ENCODE measurements around the gene SH3YL1.
A peak's percentile ranks its signal among the peaks of the same experiment; 100 is the strongest.

Gene SH3YL1

GRCh38 chr2:223971-224760 lies 39.7 kb downstream of the SH3YL1 start:
- Mint-ChIP-seq H3K27ac (no peak overlapping the region), H3K36me3 (peaks cover 41% of the 10 kb centered on the region), H3K4me3 (no peak overlapping the region), H3K4me1 (peaks cover 4% of the 10 kb centered on the region), H3K9me3 (no peaks in the 10 kb centered on the region)
- DNase-seq (ENCODE audit: low spot score in 2 of 2) (no peak), ATAC-seq (no peak)

DNA sequence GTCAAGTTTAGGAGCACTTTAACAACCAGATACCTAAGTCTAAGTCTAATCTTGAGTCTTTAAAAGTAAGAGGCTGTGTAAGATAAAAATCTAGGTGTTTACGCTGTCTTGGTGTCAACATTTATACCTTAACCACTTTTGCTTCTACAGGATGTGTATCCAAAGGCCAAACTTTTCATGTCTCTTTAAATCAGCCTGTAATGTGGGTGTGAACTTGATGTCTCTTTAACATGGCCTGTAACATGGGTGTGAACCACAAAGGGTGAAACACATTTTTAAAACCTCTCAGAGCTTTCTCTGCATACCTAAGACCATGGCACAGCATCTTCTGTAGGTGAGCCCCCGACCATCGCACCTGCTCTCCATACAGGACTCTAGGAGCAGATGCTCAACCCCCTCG lies 40.4 kb downstream of the SH3YL1 start:
- Mint-ChIP-seq H3K4me3 (no peak overlapping the region), H3K9me3 (no peaks in the 10 kb centered on the region), H3K36me3 (peaks cover 39% of the 10 kb centered on the region), H3K4me1 (peaks cover 4% of the 10 kb centered on the region), H3K27ac (no peak overlapping the region)
- ATAC-seq: no peak
- no peak for DNase-seq (ENCODE audit: low spot score in 2 of 2)

DNA sequence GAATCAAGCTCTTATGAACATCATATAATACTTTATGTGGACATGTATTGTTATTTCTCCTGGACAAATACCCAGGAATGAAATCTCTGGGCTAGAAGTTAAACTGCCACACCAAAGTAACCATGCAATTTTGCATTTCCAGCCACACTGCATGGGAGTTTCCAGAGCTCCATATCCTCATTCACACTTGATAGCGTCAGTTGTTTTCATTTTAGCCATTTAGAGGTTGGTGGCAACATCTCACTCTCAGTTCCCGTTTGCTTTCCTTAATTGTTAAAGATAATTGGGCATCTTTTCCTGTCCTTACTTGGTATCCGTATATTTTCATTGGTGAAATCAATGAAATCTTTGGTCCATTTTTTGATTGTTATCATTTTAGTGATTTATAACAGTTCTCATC lies 47.8 kb downstream of the SH3YL1 start:
- Mint-ChIP-seq H3K4me1 (no peaks in the 10 kb centered on the region), H3K9me3 (no peaks in the 10 kb centered on the region), H3K4me3 (no peak overlapping the region), H3K27ac (no peak overlapping the region), H3K36me3 (peaks cover 19% of the 10 kb centered on the region)
- ATAC-seq (no peak), DNase-seq (ENCODE audit: low spot score in 2 of 2) (no peak)

GRCh38 chr2:213932-214693 lies 49.7 kb downstream of the SH3YL1 start:
- H3K27ac Mint-ChIP-seq: no peak overlapping the region
- H3K4me3 Mint-ChIP-seq: no peak overlapping the region
- DNase-seq (ENCODE audit: low spot score in 2 of 2) (no peak), ATAC-seq (no peak)
- peaks cover 19% of the 10 kb centered on the region for H3K36me3 Mint-ChIP-seq
- H3K9me3 Mint-ChIP-seq: no peaks in the 10 kb centered on the region
- no peaks in the 10 kb centered on the region for H3K4me1 Mint-ChIP-seq

DNA sequence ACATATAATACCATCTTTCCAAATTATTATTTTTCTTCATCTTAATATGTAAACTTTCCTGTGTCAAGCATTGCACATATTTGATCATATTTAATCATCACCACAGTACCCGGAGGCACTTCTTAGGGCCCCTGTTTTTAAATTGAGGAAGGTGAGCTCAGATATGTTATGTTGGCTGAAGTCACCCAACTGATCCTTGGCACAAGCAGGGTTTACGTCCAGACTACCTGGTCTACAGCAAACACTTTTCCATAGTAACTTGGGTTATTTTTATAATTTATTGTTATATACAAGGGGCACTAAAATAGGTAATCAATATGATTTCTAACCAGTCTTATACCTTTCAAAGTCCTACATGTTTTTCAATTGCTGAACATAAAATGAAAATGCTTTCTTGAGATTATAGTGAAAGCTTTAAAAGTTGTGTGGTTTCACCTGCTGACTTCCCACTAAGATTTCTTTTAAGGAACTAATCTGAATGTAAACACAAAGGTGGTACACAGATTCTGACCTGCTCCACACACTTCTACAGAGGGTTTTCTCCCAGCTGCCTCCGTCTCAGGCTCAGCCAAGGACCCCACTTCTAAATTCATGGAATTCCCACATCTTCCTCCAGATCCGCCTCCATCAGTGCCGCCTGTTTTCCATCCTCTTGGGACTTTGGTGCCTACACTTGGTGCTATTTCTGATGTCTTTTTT lies 52.2 kb downstream of the SH3YL1 start:
- peaks cover 2% of the 10 kb centered on the region for H3K9me3 Mint-ChIP-seq
- no peaks in the 10 kb centered on the region for H3K4me1 Mint-ChIP-seq
- no peaks in the 10 kb centered on the region for H3K36me3 Mint-ChIP-seq
- no peak overlapping the region for H3K4me3 Mint-ChIP-seq
- no peak for ATAC-seq
- no peak for DNase-seq (ENCODE audit: low spot score in 2 of 2)
- H3K27ac Mint-ChIP-seq: no peak overlapping the region

- H3K4me3 Mint-ChIP-seq: no peak overlapping the region
- no peaks in the 10 kb centered on the region for H3K4me1 Mint-ChIP-seq
- no peak overlapping the region for H3K27ac Mint-ChIP-seq
- no peak for DNase-seq (ENCODE audit: low spot score in 2 of 2)
- H3K9me3 Mint-ChIP-seq: peaks cover 2% of the 10 kb centered on the region
- no peak for ATAC-seq
- H3K36me3 Mint-ChIP-seq: no peaks in the 10 kb centered on the region
These were observed 53.2 kb downstream of the SH3YL1 start for GRCh38 chr2:210660-211059.

- H3K4me1 Mint-ChIP-seq: no peaks in the 10 kb centered on the region
- H3K4me3 Mint-ChIP-seq: no peak overlapping the region
- no peak for ATAC-seq
- no peak overlapping the region for H3K27ac Mint-ChIP-seq
- H3K36me3 Mint-ChIP-seq: no peaks in the 10 kb centered on the region
- peaks cover 2% of the 10 kb centered on the region for H3K9me3 Mint-ChIP-seq
- DNase-seq (ENCODE audit: low spot score in 2 of 2): no peak
These were observed 54.4 kb downstream of the SH3YL1 start for GRCh38 chr2:209470-209869.

DNA sequence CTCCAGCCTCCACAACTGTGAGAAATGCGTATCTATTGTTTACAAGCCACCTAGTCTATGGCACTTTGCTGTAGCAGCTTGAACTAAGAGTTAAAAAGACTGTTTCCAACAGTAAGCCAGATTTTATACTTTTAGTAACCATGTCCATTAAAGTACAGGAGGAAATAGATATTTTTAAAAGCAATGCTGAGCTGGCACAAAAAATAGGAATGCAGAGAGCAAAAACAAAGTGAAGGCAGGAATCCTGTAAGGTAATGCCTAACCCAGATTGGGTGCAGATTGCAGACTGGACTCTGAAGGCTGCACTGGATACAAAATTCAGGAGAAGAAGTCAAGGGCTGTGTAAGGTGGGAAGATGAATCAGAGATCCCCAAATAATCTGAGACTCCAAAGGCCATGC lies 55.5 kb downstream of the SH3YL1 start:
- Mint-ChIP-seq H3K9me3 (peaks cover 6% of the 10 kb centered on the region), H3K4me3 (no peak overlapping the region), H3K36me3 (no peaks in the 10 kb centered on the region), H3K4me1 (no peaks in the 10 kb centered on the region), H3K27ac (peak overlapping the region; percentile 35)
- no peak for ATAC-seq
- DNase-seq (ENCODE audit: low spot score in 2 of 2): no peak

DNA sequence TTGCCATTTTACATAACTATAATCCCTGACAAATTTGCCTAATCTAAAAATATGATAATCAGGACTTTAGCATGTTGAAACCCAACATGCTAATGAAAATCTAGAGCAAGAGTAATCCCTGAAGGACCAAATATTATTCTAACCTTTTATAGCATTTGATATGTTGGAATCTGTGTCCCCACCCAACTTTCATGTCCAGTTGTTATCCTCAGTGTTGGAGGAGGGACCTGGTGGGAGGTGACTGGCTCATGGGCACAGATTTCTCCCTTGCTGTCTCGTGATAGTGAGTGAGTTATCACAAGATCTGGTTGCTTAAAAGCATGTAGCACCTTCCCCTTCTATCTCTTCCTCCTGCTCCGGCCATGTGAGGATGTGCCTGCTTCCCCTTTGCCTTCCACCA lies 59.8 kb downstream of the SH3YL1 start:
- H3K4me1 Mint-ChIP-seq: peaks cover 6% of the 10 kb centered on the region
- no peak overlapping the region for H3K4me3 Mint-ChIP-seq
- no peak for DNase-seq (ENCODE audit: low spot score in 2 of 2)
- no peaks in the 10 kb centered on the region for H3K36me3 Mint-ChIP-seq
- no peak for ATAC-seq
- peak overlapping the region; percentile 24 for H3K27ac Mint-ChIP-seq
- peaks cover 6% of the 10 kb centered on the region for H3K9me3 Mint-ChIP-seq

DNA sequence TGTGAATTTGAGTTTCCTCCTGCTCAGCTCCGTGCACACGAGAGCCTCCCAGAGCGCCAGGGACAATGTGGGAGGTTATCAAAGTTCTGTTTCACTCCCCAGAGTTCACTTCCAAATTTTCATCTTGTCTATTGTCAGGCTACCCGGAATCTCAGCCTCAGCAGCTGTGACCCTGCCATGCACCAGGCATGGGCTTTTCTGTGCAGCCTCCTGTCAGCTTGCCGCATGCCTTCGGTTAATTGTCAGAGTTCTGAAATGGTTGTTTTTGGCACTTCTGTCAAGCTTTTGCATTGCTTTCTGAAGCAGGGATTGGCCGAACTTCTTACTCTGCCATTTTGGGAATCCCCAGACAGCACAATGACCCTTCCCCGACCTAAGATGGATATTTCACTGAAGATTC lies 60.4 kb downstream of the SH3YL1 start:
- DNase-seq (ENCODE audit: low spot score in 2 of 2) (no peak), ATAC-seq (no peak)
- Mint-ChIP-seq H3K4me3 (no peak overlapping the region), H3K4me1 (peaks cover 6% of the 10 kb centered on the region), H3K36me3 (no peaks in the 10 kb centered on the region), H3K9me3 (peaks cover 6% of the 10 kb centered on the region), H3K27ac (no peak overlapping the region)

DNA sequence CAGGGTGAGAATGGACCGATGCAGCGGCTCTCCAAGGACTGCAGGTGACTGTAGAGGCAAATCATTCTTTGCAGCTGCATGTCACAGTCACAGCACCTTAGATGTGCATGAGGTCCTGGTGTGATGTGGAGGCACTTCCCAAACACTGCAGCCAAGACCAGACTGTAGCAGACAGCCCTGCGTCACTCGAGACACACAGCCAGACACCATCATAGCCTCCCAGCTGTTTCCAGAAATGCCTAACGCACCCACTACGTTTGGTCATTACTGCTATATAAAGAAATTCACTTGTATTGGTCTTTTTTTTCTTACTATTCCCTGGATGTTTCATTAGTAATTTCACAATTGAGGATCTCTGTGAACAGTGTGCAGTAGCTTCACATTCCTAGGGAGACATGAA lies 60.9 kb downstream of the SH3YL1 start:
- DNase-seq (ENCODE audit: low spot score in 2 of 2): no peak
- Mint-ChIP-seq H3K9me3 (peaks cover 4% of the 10 kb centered on the region), H3K4me3 (no peak overlapping the region)

DNA sequence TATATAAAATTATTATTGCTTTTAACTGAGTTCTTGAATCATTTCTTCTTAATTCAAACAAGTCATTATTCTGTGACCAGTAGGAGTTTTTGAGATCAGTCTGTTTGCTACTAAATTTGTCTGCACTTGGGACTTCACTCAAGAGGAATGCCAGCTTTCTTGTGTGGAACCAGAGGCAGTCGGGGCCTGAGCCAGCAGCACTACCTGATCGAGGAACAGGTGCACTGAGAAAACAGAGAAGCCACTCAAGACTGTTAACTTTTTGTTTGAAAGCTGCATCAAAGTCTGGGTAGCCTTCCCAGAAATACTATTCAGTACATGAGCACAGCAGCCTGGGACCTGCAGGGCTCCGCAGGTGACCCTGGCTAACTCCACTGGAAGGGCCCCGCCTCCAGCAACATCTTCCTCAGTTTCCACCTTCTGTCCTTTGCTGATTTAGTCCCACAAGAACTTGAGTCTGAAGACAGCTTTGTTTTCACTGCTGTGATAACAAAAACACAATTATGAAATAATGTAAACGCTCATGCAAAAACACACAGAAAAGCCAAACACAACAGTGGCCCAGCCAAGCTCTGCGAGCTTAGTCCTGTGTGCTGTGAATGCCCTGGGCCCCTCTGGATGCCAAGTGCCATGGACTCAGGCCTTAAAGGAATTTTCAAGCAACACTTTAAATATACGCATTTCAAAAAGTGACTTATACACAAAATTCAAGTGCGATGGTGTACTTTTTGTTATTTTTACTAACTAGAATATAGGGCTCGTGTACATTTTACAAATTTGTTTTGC lies 62.0 kb downstream of the SH3YL1 start:
- H3K4me1 Mint-ChIP-seq: peaks cover 6% of the 10 kb centered on the region
- ATAC-seq (no peak), DNase-seq (ENCODE audit: low spot score in 2 of 2) (no peak)
- H3K27ac Mint-ChIP-seq: no peak overlapping the region
- no peaks in the 10 kb centered on the region for H3K36me3 Mint-ChIP-seq
- H3K9me3 Mint-ChIP-seq: peaks cover 4% of the 10 kb centered on the region
- H3K4me3 Mint-ChIP-seq: no peak overlapping the region

More for the DNA sequence above, 60.9 kb downstream of the SH3YL1 start:
- Mint-ChIP-seq H3K27ac (no peak overlapping the region), H3K4me1 (peaks cover 6% of the 10 kb centered on the region), H3K36me3 (no peaks in the 10 kb centered on the region)
- no peak for ATAC-seq

GRCh38 chr2:199041-199966 lies 64.5 kb downstream of the SH3YL1 start:
- no peak for ATAC-seq
- H3K4me3 Mint-ChIP-seq: no peak overlapping the region

DNA sequence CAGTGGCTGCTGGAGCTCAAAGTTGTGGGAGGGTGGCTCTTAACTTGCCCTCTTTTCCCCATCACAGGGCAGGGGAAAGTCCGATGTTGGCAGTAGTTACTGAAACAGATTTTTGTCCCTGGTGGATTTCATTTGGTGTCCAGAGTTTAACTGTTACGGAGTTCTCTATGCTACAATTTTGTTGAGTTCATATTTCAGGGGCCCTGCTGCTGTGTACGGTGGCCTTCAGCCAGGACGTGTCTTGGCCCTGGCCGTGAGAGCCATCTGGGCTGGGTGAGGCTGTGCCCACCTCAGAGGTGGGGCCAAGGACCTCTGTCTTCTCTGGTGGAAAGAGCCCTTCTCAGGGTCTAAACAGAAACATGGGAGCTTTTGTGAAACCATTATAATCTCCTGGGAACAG lies 67.4 kb downstream of the SH3YL1 start:
- ATAC-seq (no peak), DNase-seq (ENCODE audit: low spot score in 2 of 2) (no peak)
- peaks cover 18% of the 10 kb centered on the region for H3K4me1 Mint-ChIP-seq
- H3K4me3 Mint-ChIP-seq: no peak overlapping the region
- no peaks in the 10 kb centered on the region for H3K9me3 Mint-ChIP-seq
- H3K36me3 Mint-ChIP-seq: no peaks in the 10 kb centered on the region
- no peak overlapping the region for H3K27ac Mint-ChIP-seq

More at GRCh38 chr2:199041-199966, 64.5 kb downstream of the SH3YL1 start:
- Mint-ChIP-seq H3K4me1 (peaks cover 6% of the 10 kb centered on the region), H3K9me3 (peaks cover 2% of the 10 kb centered on the region), H3K36me3 (no peaks in the 10 kb centered on the region), H3K27ac (no peak overlapping the region)
- no peak for DNase-seq (ENCODE audit: low spot score in 2 of 2)
